GM23338 (cell line): ENCODE data around the gene C18orf54. TPM values are rescaled to one million over a fixed set of nuclear protein-coding genes. Genes with fewer than 3 reads are reported as not detected.

ENCODE experiments used
- ATAC-seq: fragments of 200-7000 bp; cut with Tn5 transposase; 3 replicates; pipeline ENCODE4 v1.9.1; 2020
- DNase-seq: peaks from one replicate; pipeline ENCODE4 v3.0.0-alpha.2; 2015; ENCODE audit warnings: low spot score
- H2AFZ ChIP-seq: fragments of 200-600 bp; sonication (generic); 2 replicates; pipeline ENCODE4 v1.8.0; 2016; ENCODE audit warnings: antibody characterized with exemption, mild to moderate bottlenecking, moderate library complexity
- H3F3A ChIP-seq: fragments of 200-600 bp; sonication (generic); replicated peaks from 2 replicates; pipeline ENCODE4 v1.8.0; 2017; ENCODE audit warnings: antibody characterized with exemption, mixed run types, low read depth
- H3K27ac ChIP-seq: fragments of 200-600 bp; sonication (generic); 2 replicates; pipeline ENCODE4 v1.6.1; 2016; ENCODE audit warnings: low read depth
- H3K27me3 ChIP-seq: fragments of 200-600 bp; sonication (generic); 2 replicates; pipeline ENCODE4 v1.8.0; 2016; ENCODE audit warnings: mild to moderate bottlenecking, mixed run types, moderate library complexity; ENCODE audit not compliant: insufficient read depth
- H3K36me3 ChIP-seq: fragments of 200-600 bp; sonication (generic); 2 replicates; pipeline ENCODE4 v1.8.0; 2016; ENCODE audit warnings: mild to moderate bottlenecking; ENCODE audit not compliant: insufficient read depth
- H3K4me1 ChIP-seq: fragments of 200-600 bp; sonication (generic); 2 replicates; pipeline ENCODE4 v1.8.0; 2016; ENCODE audit warnings: mild to moderate bottlenecking, moderate library complexity; ENCODE audit not compliant: insufficient read depth
- H3K4me2 ChIP-seq: fragments of 200-600 bp; sonication (generic); 2 replicates; pipeline ENCODE4 v1.7.1; 2017; ENCODE audit warnings: mixed run types
- H3K4me3 ChIP-seq: fragments of 200-600 bp; sonication (generic); 2 replicates; pipeline ENCODE4 v1.6.1; 2016; ENCODE audit warnings: mixed run types
- H3K79me2 ChIP-seq: fragments of 200-600 bp; sonication (generic); replicated peaks from 2 replicates; pipeline ENCODE4 v1.8.0; 2017; ENCODE audit warnings: mild to moderate bottlenecking; ENCODE audit not compliant: insufficient read depth
- H3K9me2 ChIP-seq: fragments of 200-600 bp; sonication (generic); 2 replicates; pipeline ENCODE4 v1.8.0; 2017; ENCODE audit not compliant: insufficient read depth
- H4K20me1 ChIP-seq: fragments of 200-600 bp; sonication (generic); replicated peaks from 2 replicates; pipeline ENCODE4 v1.8.0; 2017; ENCODE audit warnings: mild to moderate bottlenecking; ENCODE audit not compliant: insufficient read depth
- H3K27ac Mint-ChIP-seq: 2 replicates; pipeline ENCODE4 v1.8.0; 2020; ENCODE audit warnings: inconsistent platforms, mild to moderate bottlenecking, moderate library complexity, mixed read lengths
- H3K27me3 Mint-ChIP-seq: 3 replicates; pipeline ENCODE4 v1.8.0; 2022; ENCODE audit warnings: low read depth, mild to moderate bottlenecking, moderate library complexity, mixed read lengths, inconsistent platforms; ENCODE audit not compliant: insufficient read depth, poor library complexity
- H3K36me3 Mint-ChIP-seq: 3 replicates; pipeline ENCODE4 v1.8.0; 2021; ENCODE audit warnings: low read depth, mild to moderate bottlenecking, inconsistent platforms, moderate library complexity, mixed read lengths
- H3K4me1 Mint-ChIP-seq: 3 replicates; pipeline ENCODE4 v1.8.0; 2020; ENCODE audit warnings: mild to moderate bottlenecking, inconsistent platforms, mixed read lengths
- H3K4me3 Mint-ChIP-seq: 3 replicates; pipeline ENCODE4 v1.8.0; 2021; ENCODE audit warnings: moderate library complexity, mild to moderate bottlenecking, inconsistent platforms, mixed read lengths
- H3K9me3 Mint-ChIP-seq: 3 replicates; pipeline ENCODE4 v1.8.0; 2020; ENCODE audit warnings: moderate library complexity, mild to moderate bottlenecking, inconsistent platforms, mixed read lengths
- CREB1 ChIP-seq: fragments of 250-450 bp; sonication (Bioruptor Pico); IDR thresholded peaks from 2 replicates; pipeline ENCODE4 v1.5.0; 2020; ENCODE audit warnings: low read depth, mild to moderate bottlenecking, moderate library complexity
- CTCF ChIP-seq, 2 experiments: fragments of 200-600 bp in 1 of 2; sonication (generic) in 1 of 2; conservative IDR thresholded peaks; 2 replicates each; pipeline versions ENCODE4 v1.5.1 to v1.6.1; 2016 to 2017; ENCODE audit warnings: antibody characterized with exemption in 2 of 2, low read depth in 2 of 2, mild to moderate bottlenecking in 2 of 2, moderate library complexity in 1 of 2
- ETS1 ChIP-seq: IDR thresholded peaks from 2 replicates; pipeline ENCODE4 v1.6.1; 2016; ENCODE audit warnings: antibody characterized with exemption
- EZH2 ChIP-seq: fragments of 200-600 bp; sonication (generic); IDR thresholded peaks from one replicate; pipeline ENCODE4 v1.8.0; 2017; ENCODE audit warnings: antibody characterized with exemption, mild to moderate bottlenecking, low read depth; ENCODE audit not compliant: unreplicated experiment
- EZH2phosphoT487 ChIP-seq: fragments of 200-600 bp; sonication (generic); IDR thresholded peaks from one replicate; pipeline ENCODE4 v1.8.1; 2018; ENCODE audit warnings: antibody characterized with exemption; ENCODE audit not compliant: unreplicated experiment
- JUNB ChIP-seq: IDR thresholded peaks from one replicate; pipeline ENCODE4 v1.6.1; 2016; ENCODE audit warnings: antibody characterized with exemption; ENCODE audit not compliant: unreplicated experiment
- NANOG ChIP-seq: IDR thresholded peaks from 2 replicates; pipeline ENCODE4 v1.6.1; 2016; ENCODE audit warnings: antibody characterized with exemption, borderline replicate concordance
- POLR2AphosphoS5 ChIP-seq: IDR thresholded peaks from 2 replicates; pipeline ENCODE4 v1.6.1; 2016; ENCODE audit warnings: antibody characterized with exemption, low read depth
- REST ChIP-seq: IDR thresholded peaks from one replicate; pipeline ENCODE4 v1.6.1; 2018; ENCODE audit warnings: antibody characterized with exemption; ENCODE audit not compliant: unreplicated experiment
- STAT1 ChIP-seq: IDR thresholded peaks from one replicate; pipeline ENCODE4 v1.6.1; 2016; ENCODE audit warnings: antibody characterized with exemption; ENCODE audit not compliant: unreplicated experiment
- ZNF114 ChIP-seq: fragments of 250-450 bp; sonication (Bioruptor Pico); IDR thresholded peaks from 2 replicates; pipeline ENCODE4 v1.5.0; 2020; ENCODE audit warnings: mild to moderate bottlenecking, moderate library complexity
- ZNF331 ChIP-seq: fragments of 250-450 bp; sonication (Bioruptor Pico); IDR thresholded peaks from 2 replicates; pipeline ENCODE4 v1.5.0; 2020; ENCODE audit warnings: low read depth, mild to moderate bottlenecking, moderate library complexity
- ZNF462 ChIP-seq: fragments of 250-450 bp; sonication (Bioruptor Pico); IDR thresholded peaks from 2 replicates; pipeline ENCODE4 v1.5.0; 2020; ENCODE audit warnings: mild to moderate bottlenecking, moderate library complexity
- polyA plus RNA-seq: library from polyadenylated mRNA; unstranded; fragments of >200 nt; fragmentation: Nextera tagmentation; extraction: Ambion mirVana; gene quantifications from 2 replicates; pipeline ENCODE4 v1.2.1, GENCODE V29; 2016
- total RNA-seq: library from RNA; depleted of rRNA; stranded (reverse); fragments of >200 nt; shearing (Covaris generic); gene quantifications from 2 replicates; pipeline ENCODE4 v1.2.3, GENCODE V29; 2014

Gene C18orf54
- total and polyA plus RNA-seq, 2 experiments from 2014 or later = 13.9 to 29.6 TPM

- Histone ChIP-seq H3K4me1 (peaks cover 5% of the 10 kb centered on the region; the same call in 1 of the 2 replicates), H3K27ac (no peak overlapping the region), H4K20me1 (no peaks in the 10 kb centered on the region), H3K4me3 (no peak overlapping the region), H3F3A (no peaks in the 10 kb centered on the region), H3K36me3 (no peaks in the 10 kb centered on the region), H3K9me2 (no peaks in the 10 kb centered on the region), H3K4me2 (no peak overlapping the region), H3K27me3 (no peaks in the 10 kb centered on the region), H2AFZ (no peak overlapping the region), H3K79me2 (no peaks in the 10 kb centered on the region)
- Mint-ChIP-seq H3K4me1 (peaks cover 8% of the 10 kb centered on the region), H3K4me3 (no peak overlapping the region), H3K27me3 (no peaks in the 10 kb centered on the region), H3K27ac (no peak overlapping the region), H3K36me3 (no peaks in the 10 kb centered on the region), H3K9me3 (no peaks in the 10 kb centered on the region)
- TF ChIP-seq REST (no peak), ZNF114 (CRISPR knock-in tag) (no peak), ETS1 (no peak), ZNF462 (CRISPR knock-in tag) (no peak), NANOG (no peak), CTCF (conservative IDR thresholded peaks at IDR 0.05; ENCODE audit: low read depth in 2 of 2) (no peak), STAT1 (no peak), CREB1 (no peak), ZNF331 (CRISPR knock-in tag) (no peak), EZH2phosphoT487 (no peak), POLR2AphosphoS5 (no peak), EZH2 (no peak), JUNB (no peak)
- ATAC-seq (no peak), DNase-seq (no peak)
Observed at GRCh38 chr18:54323970-54324369, 33.7 kb upstream of the C18orf54 start.
